Sciatic nerve (tissue), 2 donors: ENCODE data around the gene METAP1D. TPM values are rescaled to one million over a fixed set of nuclear protein-coding genes. Genes with fewer than 3 reads are reported as not detected.

Experiments
- ATAC-seq: fragments of 200-7000 bp; cut with Tn5 transposase; one replicate; pipeline ENCODE4 v1.9.1; 2020; ENCODE audit warnings: mild to moderate bottlenecking, moderate library complexity
- DNase-seq: peaks from one replicate; pipeline ENCODE4 v3.0.0-alpha.2; 2020; ENCODE audit warnings: low spot score
- intact Hi-C: fragments of 100-400 bp; cut with DNase I; formaldehyde crosslinking; loops from one replicate; pipeline ENCODE4 v1.14.2; 2022
- total RNA-seq: library from RNA; stranded (reverse); fragmentation: NEBNext Ultra II Directional; extraction: Animal tissue kit (Norgen Biotek cat#: 25700); gene quantifications from one replicate; pipeline ENCODE4 v1.2.1, GENCODE V29; 2021
- donor health status: DM: no; HTN: no; CAD: no.
- donor health status: DM: no; HTN: no; CAD: no.

METAP1D gene
- total RNA-seq, 1 donor from 2014 or later: 12.6 TPM

DNA sequence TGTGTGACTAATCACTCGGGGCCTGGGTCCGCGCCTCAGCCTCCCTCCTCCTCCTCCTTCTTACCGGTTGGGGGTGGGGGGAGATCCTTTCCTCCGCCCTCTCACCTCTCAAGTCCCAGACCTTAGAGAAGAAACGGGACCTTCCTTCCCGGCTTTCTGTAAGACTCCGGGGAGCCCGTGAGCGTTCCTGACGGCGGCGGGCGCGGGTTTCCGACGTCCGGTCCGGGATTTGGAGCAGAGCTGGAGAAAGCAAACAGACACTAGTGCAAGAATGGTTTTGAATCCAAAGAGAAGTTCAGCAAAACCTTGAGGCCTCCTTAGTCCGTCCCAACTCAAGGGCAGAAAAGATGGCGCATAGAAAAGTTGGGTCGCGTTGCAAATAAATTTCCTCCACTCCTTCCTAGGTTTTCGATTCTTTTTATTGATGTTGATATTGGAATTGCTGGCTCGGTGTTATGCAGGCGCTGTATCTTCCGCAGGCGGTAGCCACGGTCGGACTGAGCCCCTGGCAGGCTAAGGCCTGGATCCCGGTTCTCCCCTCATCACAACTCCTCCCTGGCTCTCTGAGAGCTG, 87.5 kb downstream of the METAP1D start:
- intact Hi-C loops: no loop called here
- ATAC-seq (no peak), DNase-seq (peak; percentile 56)

GRCh38 chr2:172087780-172088244, 88.1 kb downstream of the METAP1D start:
- intact Hi-C loops: no loop called here
- DNase-seq (no peak), ATAC-seq (no peak)

- no peak for ATAC-seq
- DNase-seq: no peak
- intact Hi-C loops: no loop called here
Measured at GRCh38 chr2:172088245-172089004, 88.7 kb downstream of the METAP1D start.

DNA sequence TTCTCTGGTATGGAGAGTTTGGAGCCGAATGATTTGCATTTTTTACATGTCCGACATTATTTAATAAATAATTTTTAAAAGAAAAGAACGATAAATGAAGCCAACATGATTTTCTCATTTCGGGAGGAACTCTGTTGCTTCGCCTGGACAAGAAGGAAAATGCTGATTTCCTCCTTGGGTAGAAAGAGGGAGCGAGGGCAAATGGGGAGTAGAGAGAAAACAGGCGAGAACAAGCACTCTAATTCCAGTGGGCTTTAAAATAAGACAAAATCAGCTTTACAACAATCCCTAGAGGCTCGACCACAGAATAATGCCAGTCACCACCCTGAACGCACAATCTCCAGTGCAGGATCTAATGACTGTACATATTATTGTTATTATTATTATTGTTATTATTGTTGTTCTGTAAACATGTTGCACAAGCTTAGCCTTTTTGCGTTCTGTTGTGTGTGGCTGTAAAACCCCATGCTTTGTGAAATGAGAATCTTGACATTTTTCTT, 89.3 kb downstream of the METAP1D start:
- intact Hi-C loops: no loop called here
- DNase-seq: no peak
- ATAC-seq: no peak

DNA sequence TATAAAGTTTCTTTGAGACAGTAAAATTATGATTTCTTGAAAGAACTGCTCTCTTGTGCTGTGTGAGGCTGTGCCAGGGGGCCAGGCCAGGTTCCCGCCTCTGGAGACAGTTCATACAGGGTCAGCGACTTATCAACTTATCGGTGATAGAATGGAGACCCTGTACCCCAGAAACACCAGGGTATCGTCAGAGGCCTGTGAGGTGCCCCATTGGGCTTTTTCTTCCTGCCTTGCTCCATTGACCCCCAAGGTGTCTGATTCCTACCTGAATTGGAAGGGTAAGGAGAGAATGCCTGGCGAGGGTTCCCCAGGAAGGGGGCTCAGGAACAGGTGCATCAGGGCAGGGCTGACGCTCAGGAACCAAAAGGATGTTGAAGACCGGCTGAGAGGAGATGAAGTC, 89.9 kb downstream of the METAP1D start:
- intact Hi-C loops: no loop called here
- DNase-seq: no peak
- ATAC-seq: no peak

DNA sequence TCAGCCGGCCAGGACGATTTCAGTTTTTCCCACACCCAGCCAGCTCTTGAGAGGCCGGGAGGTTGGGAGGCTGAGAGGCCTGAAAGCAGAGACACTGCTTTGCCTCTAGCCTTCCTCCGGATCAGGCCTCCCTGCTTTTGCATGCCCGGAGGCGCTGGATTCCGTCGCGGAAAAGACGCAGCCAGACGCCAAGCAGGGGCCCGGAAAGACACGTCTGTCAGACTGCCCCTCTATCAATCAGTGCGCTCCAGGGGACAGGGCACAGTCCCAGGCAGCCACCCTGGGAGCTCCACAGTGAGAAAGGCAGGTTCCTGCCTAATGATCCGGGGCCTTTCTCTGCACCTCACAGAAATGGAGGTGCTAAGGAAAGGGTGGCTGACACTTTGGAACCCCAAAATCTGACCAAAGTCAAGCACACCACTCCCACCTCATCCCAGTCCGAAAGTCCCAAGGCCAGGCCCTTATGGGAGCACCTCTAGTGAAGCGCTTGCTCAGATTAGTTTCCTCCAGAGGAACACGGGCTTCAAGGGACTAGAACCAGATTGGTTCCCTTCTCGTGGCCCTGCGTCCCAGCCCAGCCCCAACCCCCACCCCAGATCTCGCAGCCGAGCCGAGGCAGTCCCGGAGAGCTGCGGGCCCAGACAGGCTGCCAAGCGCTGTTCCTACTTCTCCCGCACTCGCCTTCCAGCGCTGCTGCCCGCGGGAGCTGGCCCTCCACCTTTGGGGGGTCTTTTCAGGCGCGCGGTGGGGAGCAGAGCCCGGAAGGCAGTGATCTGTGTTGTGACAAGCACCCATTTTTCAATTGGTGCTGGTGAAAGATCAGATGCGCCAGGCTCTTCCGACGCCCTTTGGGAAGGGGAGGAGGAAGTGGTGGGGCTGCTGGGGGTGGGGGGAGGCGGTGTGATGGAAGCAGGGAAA, 90.5 kb downstream of the METAP1D start:
- no peak for DNase-seq
- intact Hi-C loops: no loop called here

DNA sequence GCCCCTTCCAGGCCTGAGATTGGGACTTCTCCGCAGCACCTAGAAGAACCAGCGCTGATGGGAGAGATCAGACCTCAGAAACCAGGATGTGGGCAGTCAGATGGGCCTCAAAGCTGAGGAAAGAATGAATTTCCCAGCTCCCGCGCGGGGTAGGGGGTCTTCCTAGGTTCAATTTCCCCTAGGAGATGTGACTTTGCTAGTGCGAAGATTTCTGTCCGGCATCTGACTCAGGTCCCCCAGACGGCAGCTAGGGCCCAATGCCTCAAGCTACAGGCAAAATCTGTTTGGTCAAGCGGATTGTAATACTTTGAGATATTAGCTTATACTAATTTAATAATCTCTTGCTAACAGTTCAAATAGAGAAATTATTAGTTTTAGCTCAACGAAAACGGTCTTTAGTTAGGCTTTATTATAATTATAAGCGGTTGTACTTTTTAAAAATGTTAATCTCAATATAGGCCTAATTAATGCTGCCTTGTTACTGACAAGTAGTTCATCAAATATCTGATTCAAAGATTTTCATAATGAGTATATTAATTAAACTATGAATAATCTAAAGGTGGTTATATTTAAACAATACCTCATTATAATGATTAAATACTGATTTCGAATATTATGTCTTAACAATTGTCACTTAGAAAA, 91.4 kb downstream of the METAP1D start:
- intact Hi-C loops: no loop called here
- ATAC-seq (no peak), DNase-seq (no peak)

More for the DNA sequence above, 90.5 kb downstream of the METAP1D start:
- no peak for ATAC-seq

GRCh38 chr2:172091761-172092566, 92.2 kb downstream of the METAP1D start:
- ATAC-seq (no peak), DNase-seq (no peak)
- intact Hi-C loops: no loop called here

- intact Hi-C loops: no loop called here
- ATAC-seq: no peak
- no peak for DNase-seq
Measured at GRCh38 chr2:172092716-172093415, 93.1 kb downstream of the METAP1D start.

DNA sequence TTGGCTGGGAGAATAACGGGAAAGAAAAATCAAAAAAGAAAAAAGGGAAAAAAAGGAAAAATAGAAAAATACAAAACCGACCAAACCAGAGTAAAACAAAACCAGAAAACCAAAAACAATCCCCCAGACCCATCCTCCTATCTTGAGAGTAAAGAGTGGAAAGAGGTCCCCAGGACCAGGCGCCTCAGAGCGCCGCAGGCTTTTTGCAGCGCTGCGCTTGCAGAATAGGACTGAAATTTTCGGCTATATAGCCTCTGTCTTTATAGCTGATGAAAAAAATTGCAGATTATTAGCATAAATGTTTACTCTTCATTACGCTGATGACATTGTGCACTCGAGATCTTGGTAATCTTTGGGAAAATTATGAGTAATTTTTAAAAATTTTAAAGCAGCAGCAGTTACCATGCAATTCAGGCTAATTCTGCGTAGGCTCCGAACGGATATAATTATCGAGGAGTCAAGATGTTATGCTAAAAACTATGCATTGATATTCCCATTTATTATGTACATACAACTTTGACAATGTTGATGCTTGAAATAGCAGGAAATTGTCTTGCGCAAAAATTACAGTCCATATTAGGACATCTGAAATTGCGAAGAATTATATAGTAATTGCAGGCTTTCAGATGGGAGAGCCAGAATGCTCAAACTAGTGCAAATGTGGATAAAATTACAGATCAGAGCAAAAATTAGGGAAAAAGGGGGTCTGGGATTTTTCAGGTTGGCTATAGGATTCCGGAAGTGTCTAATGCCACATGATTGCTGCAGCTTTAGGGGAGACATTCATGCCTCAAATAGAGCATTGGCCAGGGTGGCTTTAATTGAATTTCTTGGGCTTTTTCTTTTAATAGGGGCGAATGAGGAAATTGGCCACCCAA, 93.9 kb downstream of the METAP1D start:
- intact Hi-C loops: no loop called here
- ATAC-seq: no peak
- DNase-seq: no peak

DNA sequence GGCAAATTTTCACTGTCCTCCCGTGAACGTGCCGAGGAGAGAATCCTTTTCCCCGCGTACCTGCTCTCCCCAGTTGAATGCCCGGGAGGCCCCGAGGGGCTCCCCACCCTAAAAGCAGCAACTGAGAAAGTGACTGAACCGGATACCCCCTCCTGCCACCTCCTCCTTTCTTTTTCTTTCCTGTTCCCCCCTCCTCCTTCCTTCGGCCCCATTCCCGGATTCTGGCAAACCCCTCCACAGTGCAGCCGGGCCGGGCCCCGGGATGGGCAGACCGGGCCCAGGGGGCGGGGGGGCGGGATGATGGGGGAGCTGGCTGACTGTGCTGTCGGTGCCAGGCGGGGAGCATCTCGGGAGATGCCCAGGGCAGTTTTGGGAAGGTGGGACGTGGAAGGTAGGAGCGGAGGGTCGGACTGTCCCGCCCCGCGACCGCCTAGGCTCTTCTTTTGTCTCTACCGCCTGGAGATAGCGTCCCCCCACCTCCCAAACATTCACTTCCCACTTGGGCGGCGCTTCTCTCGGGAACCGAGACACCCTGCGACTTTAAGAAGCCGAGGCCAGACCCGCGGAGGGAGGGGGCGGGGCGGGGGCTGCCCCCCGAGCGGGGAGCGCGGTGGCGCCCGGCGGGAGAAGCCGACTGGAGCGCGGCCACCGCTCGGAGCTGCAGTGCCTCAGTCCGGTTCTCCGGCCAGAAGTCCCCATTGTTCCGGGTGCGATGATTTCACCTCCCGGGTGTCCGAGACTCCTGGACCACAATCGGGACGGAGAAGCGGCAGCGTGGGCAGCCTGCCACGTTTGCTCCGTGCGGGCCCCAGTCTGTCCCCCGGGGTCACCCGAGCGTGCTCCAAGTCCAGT, 94.8 kb downstream of the METAP1D start:
- ATAC-seq (peak; percentile 6), DNase-seq (peak; percentile 61)
- intact Hi-C loops: no loop called here

DNA sequence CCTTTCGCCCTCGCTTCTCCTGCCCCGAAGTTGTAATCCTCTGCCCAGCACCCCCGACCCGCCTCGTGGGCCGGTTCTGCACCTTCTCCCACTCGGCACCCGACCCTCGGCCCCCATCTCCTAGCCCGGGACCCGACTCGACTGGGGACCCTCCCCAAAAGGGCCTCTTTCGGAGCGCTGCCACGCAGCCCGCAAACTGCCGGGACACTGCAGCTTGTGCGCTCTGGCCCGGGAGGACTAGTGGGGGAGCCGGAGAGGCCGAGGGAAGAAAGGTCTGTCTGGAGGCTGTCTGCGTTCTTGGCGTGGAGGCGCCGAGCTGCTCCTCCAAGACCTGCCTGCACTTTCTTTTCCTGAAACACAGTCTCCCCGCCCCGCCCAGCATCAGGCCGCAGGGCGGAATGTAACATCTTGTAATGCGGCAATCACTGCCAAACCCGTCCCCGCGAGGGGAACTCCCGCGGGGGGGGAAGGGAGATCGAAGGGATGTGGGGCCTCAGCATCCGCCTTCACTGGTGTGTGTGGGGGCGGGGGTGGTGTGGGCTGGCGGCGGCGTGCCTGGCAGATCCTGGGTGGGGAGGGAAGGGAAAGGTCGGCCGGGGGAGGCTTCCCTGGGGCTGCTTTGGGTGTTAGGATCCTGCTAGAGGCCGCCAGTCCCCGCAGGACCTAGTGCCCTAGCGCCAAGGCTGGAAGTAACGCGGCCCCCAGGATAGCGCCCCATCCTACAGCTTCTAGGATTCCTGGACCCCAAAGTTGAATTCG, 95.6 kb downstream of the METAP1D start:
- ATAC-seq (peak; percentile 43), DNase-seq (peak; percentile 67)
- intact Hi-C loops: no loop called here

- ATAC-seq: no peak
- intact Hi-C loops: no loop called here
- no peak for DNase-seq
Measured at GRCh38 chr2:172095905-172096625, 96.3 kb downstream of the METAP1D start.
